ENCODE measurements around the gene PDZRN3. TPM values are rescaled to one million over a fixed set of nuclear protein-coding genes. Genes with fewer than 3 reads are reported as not detected.

The PDZRN3 gene
- total RNA-seq, 1 donor from 2014 or later = 35.6 TPM

- no peak for DNase-seq
Measured at GRCh38 chr3:73381551-73381950, 243.2 kb downstream of the PDZRN3 start.

DNA sequence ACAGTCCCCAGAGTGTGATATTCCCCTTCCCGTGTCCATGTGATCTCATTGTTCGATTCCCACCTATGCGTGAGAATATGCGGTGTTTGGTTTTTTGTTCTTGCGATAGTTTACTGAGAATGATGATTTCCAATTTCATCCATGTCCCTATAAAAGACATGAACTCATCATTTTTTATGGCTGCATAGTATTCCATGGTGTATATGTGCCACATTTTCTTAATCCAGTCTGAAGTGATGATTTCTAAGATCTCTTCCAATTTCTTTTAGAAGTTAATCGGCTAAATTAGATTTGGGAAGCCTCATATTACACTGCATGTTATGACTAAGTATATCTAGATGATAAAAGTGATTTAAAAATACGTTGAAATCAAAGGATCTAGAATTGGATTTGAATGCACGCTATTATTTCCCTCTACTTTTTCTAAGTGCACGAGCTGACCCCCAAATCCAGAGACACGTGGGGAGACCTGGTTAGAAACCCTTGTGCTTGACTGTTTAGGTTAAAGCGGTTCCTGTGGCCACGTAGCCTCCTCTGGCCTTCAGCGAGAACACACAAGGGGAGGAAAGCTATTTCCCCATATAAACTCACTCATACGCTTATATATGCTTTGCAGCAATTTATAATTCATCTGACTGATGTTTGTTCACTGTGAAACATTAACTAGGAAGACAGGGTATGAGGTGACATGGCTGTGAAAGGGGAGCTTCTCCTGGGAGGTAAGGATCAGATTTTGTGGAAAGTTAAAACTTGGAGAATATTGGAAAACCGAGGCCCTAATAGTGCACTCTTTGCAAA is 243.8 kb downstream of the PDZRN3 start:
- DNase-seq = no peak

DNA sequence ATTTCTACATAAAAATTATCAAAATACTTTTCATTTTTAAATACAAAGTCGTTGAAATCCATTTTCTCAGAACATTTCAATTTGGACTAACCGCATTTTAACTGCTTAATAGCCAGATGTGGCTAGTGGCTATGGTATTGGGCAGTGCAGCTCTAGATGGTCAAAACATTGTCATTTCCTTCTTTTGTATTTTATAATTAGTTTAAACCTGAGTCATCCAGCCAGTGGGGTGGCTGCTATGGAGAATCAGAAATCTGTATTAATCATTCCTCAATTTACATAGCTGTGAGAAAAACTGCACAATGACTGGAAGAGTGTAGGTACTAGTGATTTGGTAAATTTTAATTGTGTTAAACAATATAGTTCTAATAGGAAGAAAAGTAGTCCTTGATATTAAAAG is 245.3 kb downstream of the PDZRN3 start:
- no peak for DNase-seq

GRCh38 chr3:73378207-73378606 is 246.5 kb downstream of the PDZRN3 start:
- DNase-seq = no peak

DNA sequence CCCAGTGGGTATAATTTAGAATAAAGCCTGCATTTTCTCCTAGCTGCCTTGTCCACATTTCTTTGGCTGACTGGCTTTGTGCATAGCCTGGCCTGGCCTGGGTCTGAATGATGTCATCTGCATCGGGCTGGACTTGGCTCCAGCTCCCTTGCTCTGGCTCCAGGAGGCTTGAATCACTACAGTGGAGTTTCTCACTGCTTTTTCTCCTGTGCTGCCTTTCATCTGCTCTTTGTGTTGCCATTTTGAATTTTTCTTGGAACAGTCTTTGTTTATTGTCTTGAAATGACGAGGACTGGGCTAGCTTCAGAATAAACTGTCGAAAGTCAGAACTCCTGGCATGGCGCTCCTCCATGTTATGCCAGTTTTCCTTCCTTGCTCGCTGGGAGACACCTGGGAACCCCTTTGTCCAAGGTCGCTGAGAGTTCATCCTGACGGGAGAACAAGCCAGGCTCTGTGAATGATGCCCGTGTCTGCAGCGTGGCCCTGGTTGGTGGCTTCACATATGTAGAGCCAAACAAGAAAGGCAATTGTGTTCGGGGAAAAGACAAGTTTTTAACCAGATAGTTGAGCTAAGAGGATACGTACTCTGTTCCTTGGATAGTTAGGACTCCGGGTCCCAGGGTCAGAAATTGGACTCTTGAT is 258.9 kb downstream of the PDZRN3 start:
- peak; percentile 87 for DNase-seq

- DNase-seq = no peak
Measured at GRCh38 chr3:73364517-73364916, 260.2 kb downstream of the PDZRN3 start.

DNA sequence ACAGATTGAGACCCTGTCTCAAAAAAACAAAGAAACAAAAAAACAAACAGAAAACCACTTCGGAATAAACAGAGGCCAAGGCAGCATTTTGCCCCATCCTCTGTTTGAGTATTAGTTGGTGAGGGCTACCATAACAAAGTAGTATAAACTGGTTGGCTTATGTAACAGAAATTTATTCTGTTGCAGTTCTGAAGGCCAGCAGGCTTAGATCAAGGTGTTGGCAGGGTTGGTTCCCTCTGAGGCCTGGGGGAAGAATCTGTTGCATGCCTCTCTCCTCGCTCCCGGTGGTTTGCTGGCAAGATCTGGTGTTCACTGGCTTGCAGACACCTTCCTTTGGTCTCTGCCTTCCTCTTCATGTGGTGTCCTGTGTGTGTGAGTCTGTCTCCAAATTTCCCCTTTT is 261.6 kb downstream of the PDZRN3 start:
- no peak for DNase-seq

DNA sequence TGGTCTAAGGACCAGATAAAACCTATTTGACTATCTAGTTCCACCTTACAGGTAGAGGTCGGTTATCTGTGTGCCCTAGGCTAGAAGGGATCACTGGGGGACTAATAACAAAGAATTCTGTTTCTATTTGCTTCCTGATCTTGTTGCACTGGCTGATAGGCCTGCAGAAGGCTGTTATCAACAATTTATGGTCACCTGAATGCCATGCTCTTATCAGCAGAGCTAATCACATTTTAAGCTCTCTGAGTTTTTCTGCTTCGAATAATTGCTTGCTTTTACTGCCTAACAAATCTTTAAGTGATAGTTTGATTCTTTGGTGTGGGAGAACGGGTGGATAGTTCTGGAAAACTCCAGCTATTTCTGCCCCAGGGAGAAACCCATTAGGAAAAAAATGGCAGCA is 263.1 kb downstream of the PDZRN3 start:
- no peak for DNase-seq

DNA sequence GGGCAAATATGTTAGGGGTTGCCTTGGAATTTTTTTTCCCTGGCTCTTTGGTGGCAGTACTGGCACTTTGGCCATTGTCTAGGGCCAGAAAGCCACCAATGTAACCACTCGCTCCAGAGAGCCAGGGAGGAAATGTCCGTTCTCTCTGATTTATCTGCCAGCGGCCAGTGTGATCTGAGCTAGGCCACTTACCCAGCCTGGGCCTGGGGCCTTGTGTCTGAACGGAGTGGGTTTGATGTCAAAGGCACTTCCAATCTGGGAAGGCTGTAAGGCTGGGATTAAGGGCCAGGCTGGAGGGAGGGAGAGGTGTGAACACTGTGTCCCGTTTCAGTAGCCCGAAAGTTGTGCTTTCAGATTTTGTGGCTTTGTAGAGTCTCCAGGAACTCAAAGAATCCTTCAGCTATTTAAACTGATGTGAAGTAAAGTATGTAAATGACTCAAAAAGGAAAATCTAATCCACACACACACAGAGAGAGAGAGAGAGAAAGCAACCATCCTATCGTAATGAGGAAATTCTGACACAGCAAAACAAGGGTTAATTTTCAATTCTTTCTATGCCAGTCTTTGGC is 271.0 kb downstream of the PDZRN3 start:
- no peak for DNase-seq

DNA sequence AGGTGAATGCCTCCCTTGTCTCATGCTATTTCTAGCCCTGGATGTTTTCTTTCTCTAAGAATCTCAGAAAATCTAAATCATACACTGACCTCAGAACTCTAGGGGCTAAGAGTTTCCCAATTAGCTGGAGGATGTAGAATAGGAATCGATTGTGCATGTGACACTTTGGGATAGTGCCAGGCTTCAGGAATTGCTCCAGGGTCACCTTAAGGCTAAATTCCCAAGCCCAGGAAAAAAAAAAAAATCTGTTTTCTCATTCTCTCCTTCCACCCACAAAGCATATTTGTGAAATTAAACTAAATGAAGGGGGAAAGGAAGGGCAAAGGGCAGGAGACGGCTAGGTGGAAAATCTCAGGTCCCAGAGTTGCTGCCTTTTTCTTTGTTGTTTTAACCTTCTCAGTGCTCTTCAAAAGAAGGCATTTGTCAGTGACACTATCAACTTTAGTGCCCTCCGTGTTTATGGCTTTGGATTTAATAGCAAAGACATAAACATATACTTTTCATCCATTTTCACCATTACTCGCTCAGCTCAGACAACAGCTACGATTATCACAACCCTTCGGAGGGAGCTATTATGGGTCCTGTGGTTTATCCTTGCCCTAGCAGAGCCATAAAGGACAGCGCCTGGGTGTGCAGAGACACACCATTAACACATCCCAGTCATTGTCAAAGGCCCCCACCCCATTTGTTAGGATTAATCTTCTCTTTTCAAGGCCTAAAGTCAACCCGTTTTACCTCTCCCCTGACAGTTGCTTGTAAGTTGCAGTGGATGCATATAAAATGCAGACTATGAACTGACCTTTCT is 271.7 kb downstream of the PDZRN3 start:
- no peak for DNase-seq

DNA sequence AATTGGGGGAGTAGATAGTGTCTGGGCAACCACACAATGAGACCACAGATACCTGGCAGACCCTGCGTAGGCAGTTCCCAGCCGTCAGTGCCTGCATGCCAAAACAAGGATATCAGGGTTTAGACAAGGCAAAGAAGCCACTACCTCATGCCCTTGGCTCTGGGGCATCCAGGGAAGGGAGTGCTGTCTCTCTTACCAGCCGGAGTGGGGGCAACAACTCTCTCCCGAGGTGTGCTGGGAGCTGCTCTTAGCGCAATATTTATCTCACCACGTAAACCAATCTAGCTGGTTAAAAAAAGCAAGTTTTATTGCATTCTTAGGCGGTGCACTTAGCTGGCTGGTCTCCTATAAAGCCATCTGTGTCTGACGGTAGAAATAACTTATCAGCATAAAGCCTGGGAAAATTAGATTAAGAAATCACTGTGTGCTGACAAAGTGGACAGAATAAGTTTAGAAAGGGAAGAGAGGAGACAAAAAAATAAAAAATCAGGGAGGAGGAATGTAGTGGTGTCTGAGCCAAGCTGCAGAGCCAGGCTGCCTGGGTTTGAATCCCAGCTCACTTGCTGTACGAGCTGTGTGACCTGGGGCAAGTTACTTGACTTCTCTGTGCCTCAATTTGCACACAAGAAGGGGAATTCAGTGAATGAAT is 273.2 kb downstream of the PDZRN3 start:
- DNase-seq = no peak

DNA sequence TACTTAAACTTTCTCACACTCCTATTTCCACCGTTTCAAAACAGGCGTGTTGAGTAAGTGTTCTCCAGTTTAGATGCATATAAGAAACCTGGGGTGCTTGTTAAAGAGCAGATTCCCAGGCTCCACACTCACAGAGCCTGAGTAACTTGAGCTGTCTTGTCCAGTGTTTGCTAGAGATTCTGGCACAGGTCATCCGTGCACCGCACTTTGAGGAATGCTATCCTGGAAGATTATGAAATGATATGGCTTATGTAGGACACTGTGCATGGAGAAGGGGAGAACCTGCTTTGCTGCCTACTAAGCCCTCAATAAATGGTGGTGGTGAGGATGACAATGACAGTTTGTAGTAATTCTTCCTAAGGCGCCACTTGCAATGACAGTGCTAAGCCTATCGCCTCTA is 273.7 kb downstream of the PDZRN3 start:
- no peak for DNase-seq

DNA sequence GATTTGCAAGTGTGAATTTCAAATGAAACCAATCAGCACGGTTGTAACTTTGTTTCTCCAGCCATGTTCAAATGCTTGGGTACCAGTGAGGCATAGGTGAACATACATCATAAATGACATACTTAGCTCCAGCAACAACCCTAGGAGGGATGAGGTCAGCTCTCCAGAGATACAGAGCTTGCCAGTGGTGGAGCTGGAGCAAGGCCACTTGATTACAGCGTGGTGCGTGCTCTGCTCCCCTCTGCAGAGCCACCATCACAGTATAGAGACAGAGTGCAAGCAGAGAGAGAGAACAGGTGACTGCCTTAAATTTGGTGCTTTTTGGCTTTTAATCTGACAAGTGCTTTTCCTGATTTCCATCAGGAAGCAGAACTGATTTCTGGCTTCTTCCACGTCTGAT is 275.1 kb downstream of the PDZRN3 start:
- DNase-seq = no peak

DNA sequence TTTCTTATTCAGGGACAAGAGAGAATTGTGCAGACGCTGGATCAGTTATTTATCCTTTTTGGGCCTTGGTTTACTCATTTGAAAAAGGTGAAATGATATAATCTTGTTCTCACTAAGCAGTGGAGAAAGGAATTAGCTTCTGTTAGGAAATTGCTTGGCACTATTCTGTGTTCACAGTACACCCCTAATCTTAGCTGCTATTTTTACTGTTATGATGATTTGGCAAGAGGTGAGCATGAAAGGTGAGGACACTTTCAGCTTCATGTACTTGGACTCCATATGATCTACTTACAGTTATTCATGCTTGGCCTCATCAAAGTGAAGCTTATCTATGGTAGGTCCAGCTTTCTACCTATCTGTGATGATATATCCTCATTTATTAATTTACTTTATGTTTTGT is 282.7 kb downstream of the PDZRN3 start:
- no peak for DNase-seq

DNA sequence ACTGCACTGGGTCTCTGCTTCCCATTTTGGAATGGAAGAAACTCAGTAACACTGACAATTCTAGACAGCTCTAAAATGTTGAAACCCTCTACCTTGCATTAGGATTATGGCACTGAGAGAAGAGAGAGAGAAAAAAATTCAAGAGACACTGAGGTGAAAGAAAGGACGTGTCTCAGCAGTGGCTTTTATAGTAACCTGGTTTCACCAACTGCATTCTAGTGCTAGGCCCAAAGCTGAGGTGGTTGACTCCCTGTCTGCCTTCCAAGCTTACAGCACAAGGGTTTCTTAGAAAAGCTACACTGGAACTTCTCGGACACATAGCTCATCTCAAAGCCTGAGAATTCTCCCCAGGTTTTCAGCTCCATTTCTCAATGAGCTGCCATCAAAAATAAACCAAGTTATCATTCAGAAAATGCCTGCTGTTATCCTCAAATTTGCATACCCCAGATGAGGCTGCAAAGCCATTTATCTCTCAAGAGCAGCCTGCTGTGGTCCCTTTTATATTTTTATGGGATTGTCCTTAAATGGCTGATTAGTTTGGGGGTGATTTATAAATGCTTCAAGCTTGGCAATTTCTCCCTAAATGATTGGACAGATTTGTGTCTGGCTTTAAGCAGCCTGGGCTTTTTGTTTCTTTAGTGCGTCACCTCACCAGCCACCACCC is 283.3 kb downstream of the PDZRN3 start:
- DNase-seq = no peak

DNA sequence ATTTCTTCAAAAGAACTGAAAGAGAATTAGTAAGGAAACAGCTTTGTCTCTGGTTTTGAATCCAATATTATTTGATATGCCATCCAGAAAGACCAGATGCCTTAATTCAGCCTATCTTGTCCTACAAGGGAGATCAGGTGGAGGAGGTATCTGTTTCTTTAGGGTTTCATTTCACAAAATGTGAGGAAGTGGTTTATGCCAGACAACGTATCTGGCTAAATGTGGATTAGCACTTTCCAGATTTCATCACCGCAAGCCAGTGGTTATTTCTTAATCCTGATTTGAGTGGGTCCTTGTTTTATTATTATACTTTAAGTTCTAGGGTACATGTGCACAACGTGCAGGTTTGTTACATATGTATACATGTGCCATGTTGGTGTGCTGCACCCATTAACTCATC is 292.2 kb downstream of the PDZRN3 start:
- DNase-seq = no peak

Small RNA genes lying within 50 kb of the gene (small RNA-seq; reads per million reads assigned to genes)
- gene RNU7-119P (ENCODE audit: low replicate concordance) = not detected

Measured in tongue (tissue), 3 donors.